Endothelial cell of umbilical vein (primary cell): Measurements from ENCODE around the gene LTB4R. TPM values are rescaled to one million over a fixed set of nuclear protein-coding genes. Genes with fewer than 3 reads are reported as not detected.

ENCODE experiments used
- BruUV-seq: library from RNA; stranded (reverse); fragments of 400-500 nt; replicated peaks from 2 replicates; lab custom pipeline; 2021; lab: Mats Ljungman, UMichigan
- CTCF ChIA-PET: fragments of 300-600, 350-600 bp; sonication (Branson Sonifier 250); formaldehyde crosslinking; loops from one replicate; lab custom pipeline; 2021; ENCODE audit warnings: antibody characterized with exemption, inconsistent platforms; lab: Charles Lee
- POLR2A ChIA-PET: fragments of 300-600, 350-600 bp; sonication (Branson Sonifier 250); formaldehyde crosslinking; loops from one replicate; lab custom pipeline; 2021; ENCODE audit warnings: antibody characterized with exemption, inconsistent platforms; lab: Charles Lee
- DNase-seq: peaks from one replicate; pipeline ENCODE4 v3.0.0-alpha.2; 2011; ENCODE audit warnings: low read depth, low spot score
- FAIRE-seq: peaks from 2 replicates; lab custom pipeline; 2011; peaks lifted over from hg19 to GRCh38; lab: Jason Lieb, UNC
- H2AFZ ChIP-seq: 2 replicates; pipeline ENCODE4 v1.6.0; 2012; ENCODE audit warnings: low read depth, low read length, control low read depth, inconsistent platforms
- H3K27ac ChIP-seq: 2 replicates; pipeline ENCODE4 v1.5.1; 2011; ENCODE audit warnings: low read depth, mild to moderate bottlenecking, control low read depth, low read length, moderate library complexity; ENCODE audit not compliant: insufficient read depth
- H3K27me3 ChIP-seq, 2 experiments: 2 replicates each; pipeline versions ENCODE4 v1.6.0 to v1.6.1; 2011; ENCODE audit warnings: low read length in 2 of 2, mixed read lengths in 1 of 2; ENCODE audit not compliant: control insufficient read depth in 2 of 2, insufficient read depth in 2 of 2
- H3K36me3 ChIP-seq, 2 experiments: 2 replicates in 1 of 2; 3 replicates in 1 of 2; pipeline ENCODE4 v1.5.1; 2011; ENCODE audit warnings: low read length in 2 of 2, mild to moderate bottlenecking in 1 of 2, moderate library complexity in 1 of 2; ENCODE audit not compliant: control insufficient read depth in 2 of 2, insufficient read depth in 2 of 2; ENCODE audit errors: extremely low read depth in 1 of 2
- H3K4me1 ChIP-seq: 3 replicates; pipeline ENCODE4 v1.5.1; 2011; ENCODE audit warnings: mild to moderate bottlenecking, low read length; ENCODE audit not compliant: control insufficient read depth, insufficient read depth; ENCODE audit errors: extremely low read depth
- H3K4me2 ChIP-seq: 2 replicates; pipeline ENCODE4 v1.6.1; 2011; ENCODE audit warnings: low read length, control low read depth, mixed read lengths; ENCODE audit not compliant: insufficient read depth
- H3K4me3 ChIP-seq, 3 experiments: fragments of 200-600 bp in 1 of 3; sonication (generic), shearing (Covaris generic) in 1 of 3; replicated peaks in 1 of 3; 2 replicates each; pipeline ENCODE4 v1.5.1; 2011 to 2016; ENCODE audit warnings: control low read depth in 3 of 3, low read length in 3 of 3, mild to moderate bottlenecking in 2 of 3, inconsistent platforms in 1 of 3, low read depth in 1 of 3, moderate library complexity in 1 of 3; ENCODE audit not compliant: insufficient read depth in 1 of 3
- H3K79me2 ChIP-seq: 2 replicates; pipeline ENCODE4 v1.6.0; 2012; ENCODE audit warnings: low read length, inconsistent platforms; ENCODE audit not compliant: control insufficient read depth, insufficient read depth
- H3K9ac ChIP-seq: replicated peaks from 2 replicates; pipeline ENCODE3; 2011; ENCODE audit warnings: low read length, control low read depth; ENCODE audit not compliant: insufficient read depth; ENCODE audit errors: extremely low read depth
- H3K9me1 ChIP-seq: replicated peaks from 3 replicates; pipeline ENCODE4 v1.6.0; 2011; ENCODE audit warnings: mild to moderate bottlenecking, low read length; ENCODE audit not compliant: control insufficient read depth, insufficient read depth; ENCODE audit errors: extremely low read depth
- H3K9me3 ChIP-seq: replicated peaks from 2 replicates; pipeline ENCODE4 v1.5.1; 2012; ENCODE audit warnings: low read length, inconsistent platforms; ENCODE audit not compliant: control insufficient read depth, insufficient read depth
- H4K20me1 ChIP-seq: replicated peaks from 2 replicates; pipeline ENCODE3; 2011; ENCODE audit warnings: mild to moderate bottlenecking, low read length; ENCODE audit not compliant: control insufficient read depth, insufficient read depth; ENCODE audit errors: extremely low read depth
- EZH2 ChIP-seq: IDR thresholded peaks from 2 replicates; pipeline ENCODE4 v1.6.1; 2012; ENCODE audit warnings: borderline replicate concordance, low read depth, mild to moderate bottlenecking, moderate library complexity, low read length, inconsistent platforms; ENCODE audit not compliant: severe bottlenecking
- FOS ChIP-seq: IDR thresholded peaks from 2 replicates; pipeline ENCODE4 v1.6.1; 2011; ENCODE audit warnings: mild to moderate bottlenecking, low read length, moderate library complexity, borderline replicate concordance; ENCODE audit not compliant: insufficient read depth
- GATA2 ChIP-seq: IDR thresholded peaks from 2 replicates; pipeline ENCODE4 v1.7.0; 2011; ENCODE audit warnings: low read depth, mild to moderate bottlenecking, moderate library complexity, mixed read lengths, low read length; ENCODE audit not compliant: insufficient read length, insufficient read depth
- POLR2A ChIP-seq: IDR thresholded peaks from 2 replicates; pipeline ENCODE4 v1.6.1; 2012; ENCODE audit warnings: low read depth, mild to moderate bottlenecking, control low read depth, low read length
- POLR2AphosphoS5 ChIP-seq: IDR thresholded peaks from 2 replicates; pipeline ENCODE4 v1.6.1; 2012; ENCODE audit warnings: low read depth, mild to moderate bottlenecking, control low read depth, low read length, moderate library complexity; ENCODE audit not compliant: insufficient read depth
- dilution Hi-C: fragments of 300-500 bp; cut with MboI; formaldehyde crosslinking; loops from one replicate; pipeline ENCODE4 v1.15.0; 2019; ENCODE audit warnings: low sequenced_read_pairs; ENCODE audit not compliant: extremely low pct_ligation_motif_present
- intact Hi-C: fragments of 100-400 bp; cut with micrococcal nuclease; formaldehyde crosslinking; loops from one replicate; pipeline ENCODE4 v1.10.0; 2022
- polyA plus RNA-seq, 4 experiments: library from polyadenylated mRNA; depleted of rRNA in 3 of 4; stranded (reverse) in 3 of 4; unstranded in 1 of 4; fragments of >200 nt; gene quantifications; 2 replicates each; pipeline versions ENCODE4 v1.2.1 to v1.2.3, GENCODE V29; 2011 to 2012; ENCODE audit warnings: missing spikeins in 1 of 4
- total RNA-seq: library from RNA; stranded (reverse); gene quantifications from 2 replicates; pipeline ENCODE4 v1.2.3, GENCODE V29; 2021
- TF ChIP-seq, protein P1 (sequence below), 2 donors: IDR thresholded peaks; 1 replicate in 1 of 2; 2 replicates in 1 of 2; pipeline ENCODE4 v1.5.1; 2011; ENCODE audit warnings: low read length in 2 of 2, mild to moderate bottlenecking in 2 of 2, moderate library complexity in 2 of 2, control low read depth in 1 of 2, inconsistent platforms in 1 of 2, low read depth in 1 of 2; ENCODE audit not compliant: insufficient read depth in 1 of 2; ENCODE audit errors: extremely low read depth in 1 of 2
- TF ChIP-seq, protein P2 (sequence below): IDR thresholded peaks from 2 replicates; pipeline ENCODE4 v1.6.1; 2011; ENCODE audit not compliant: insufficient read depth, insufficient read length

Gene LTB4R
- total and polyA plus RNA-seq, 2 donors (not counting 3 experiments of a cell fraction or from before 2014, with no cell fraction given) = 9.1 to 10.5 TPM

DNA sequence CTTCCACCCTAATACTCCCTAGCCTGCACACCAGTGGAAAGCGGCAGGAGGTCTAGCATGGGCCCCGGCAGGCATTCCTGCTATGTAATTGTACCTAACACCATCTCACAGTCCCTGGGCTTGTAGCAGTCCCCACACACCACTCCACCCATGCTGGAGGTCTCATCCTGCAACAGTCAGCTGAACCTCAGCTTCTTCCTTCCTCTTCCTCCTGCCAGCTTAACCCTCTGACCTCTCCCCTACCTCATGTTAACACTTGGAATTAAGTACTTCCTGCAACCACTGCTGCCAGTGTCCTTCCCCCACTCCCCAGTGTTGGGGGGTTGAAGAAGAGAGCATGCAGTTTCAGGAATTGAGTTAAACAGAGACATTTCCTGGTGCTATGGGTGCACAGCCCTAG is 16.0 kb downstream of the LTB4R start:
- dilution Hi-C loops = no loop called here
- peaks cover 6% of the 10 kb centered on the region for H3K4me1 ChIP-seq
- no peak overlapping the region for H2AFZ ChIP-seq
- H3K4me3 ChIP-seq = no peak overlapping the region
- no peaks in the 10 kb centered on the region for H3K9me1 ChIP-seq
- ChIA-PET POLR2A (interaction anchor here (0.6 kb wide), 1 partner anchor 273 kb away, joined by 5 read pairs; no protein-coding TSS in a partner anchor), CTCF (interaction anchor here (2.2 to 20.1 kb wide), 3 partner anchors 20 to 107 kb away, joined by 7 to 811 read pairs (median 14); partner anchors contain the start of genes CBLN3, CIDEB and KHNYN)
- no peak overlapping the region for H3K27ac ChIP-seq
- peak overlapping the region; percentile 8 for H3K4me2 ChIP-seq
- H3K27me3 ChIP-seq = no peaks in the 10 kb centered on the region
- BruUV-seq = no TSS peak
- FAIRE-seq = no peak
- H3K9me3 ChIP-seq = no peaks in the 10 kb centered on the region
- no peak overlapping the region for H3K9ac ChIP-seq
- DNase-seq = no peak
- H3K36me3 ChIP-seq = peaks cover 0 to 18% of the 10 kb centered on the region in 2 experiments
- intact Hi-C loops = no loop called here
- H4K20me1 ChIP-seq = no peaks in the 10 kb centered on the region
- TF ChIP-seq FOS (no peak), EZH2 (no peak), POLR2AphosphoS5 (no peak), POLR2A (no peak), GATA2 (no peak)
- TF ChIP-seq, protein P1, sequence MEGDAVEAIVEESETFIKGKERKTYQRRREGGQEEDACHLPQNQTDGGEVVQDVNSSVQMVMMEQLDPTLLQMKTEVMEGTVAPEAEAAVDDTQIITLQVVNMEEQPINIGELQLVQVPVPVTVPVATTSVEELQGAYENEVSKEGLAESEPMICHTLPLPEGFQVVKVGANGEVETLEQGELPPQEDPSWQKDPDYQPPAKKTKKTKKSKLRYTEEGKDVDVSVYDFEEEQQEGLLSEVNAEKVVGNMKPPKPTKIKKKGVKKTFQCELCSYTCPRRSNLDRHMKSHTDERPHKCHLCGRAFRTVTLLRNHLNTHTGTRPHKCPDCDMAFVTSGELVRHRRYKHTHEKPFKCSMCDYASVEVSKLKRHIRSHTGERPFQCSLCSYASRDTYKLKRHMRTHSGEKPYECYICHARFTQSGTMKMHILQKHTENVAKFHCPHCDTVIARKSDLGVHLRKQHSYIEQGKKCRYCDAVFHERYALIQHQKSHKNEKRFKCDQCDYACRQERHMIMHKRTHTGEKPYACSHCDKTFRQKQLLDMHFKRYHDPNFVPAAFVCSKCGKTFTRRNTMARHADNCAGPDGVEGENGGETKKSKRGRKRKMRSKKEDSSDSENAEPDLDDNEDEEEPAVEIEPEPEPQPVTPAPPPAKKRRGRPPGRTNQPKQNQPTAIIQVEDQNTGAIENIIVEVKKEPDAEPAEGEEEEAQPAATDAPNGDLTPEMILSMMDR (IDR thresholded peaks at IDR 0.05; ENCODE audit: extremely low read depth in 1 of 2, insufficient read depth in 1 of 2, low read depth in 1 of 2, low read length in 2 of 2) = no peak
- TF ChIP-seq, protein P2, sequence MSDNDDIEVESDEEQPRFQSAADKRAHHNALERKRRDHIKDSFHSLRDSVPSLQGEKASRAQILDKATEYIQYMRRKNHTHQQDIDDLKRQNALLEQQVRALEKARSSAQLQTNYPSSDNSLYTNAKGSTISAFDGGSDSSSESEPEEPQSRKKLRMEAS = no peak
- no peaks in the 10 kb centered on the region for H3K79me2 ChIP-seq
